GM12878 (cell line): Measurements from ENCODE around the gene PHF11. TPM values are rescaled to one million over a fixed set of nuclear protein-coding genes. Genes with fewer than 3 reads are reported as not detected.

Source experiments
- BMI1 ChIP-seq: fragments of 450-650 bp; IDR thresholded peaks from 2 replicates; pipeline ENCODE4 v1.6.1; 2016; ENCODE audit warnings: mild to moderate bottlenecking, moderate library complexity, borderline replicate concordance
- E4F1 ChIP-seq: fragments of 450-650 bp; IDR thresholded peaks from 2 replicates; pipeline ENCODE4 v1.6.1; 2018; ENCODE audit warnings: borderline replicate concordance, mild to moderate bottlenecking; ENCODE audit not compliant: partially characterized antibody
- polyA plus RNA-seq, 11 experiments: library from polyadenylated mRNA; depleted of rRNA in 4 of 11; unstranded in 6 of 11; stranded (reverse) in 5 of 11; fragments of >200 nt; fragmentation: Nextera tagmentation in 4 of 11; fragmentation: Illumina TruSeq in 1 of 11; extraction: Ambion mirVana in 4 of 11; extraction: Trizol in 1 of 11; gene quantifications; 1 replicate in 1 of 11; 2 replicates in 10 of 11; pipeline versions ENCODE4 v1.2.1 to v1.2.3, GENCODE V29; 2011 to 2016; ENCODE audit warnings: inconsistent platforms in 2 of 11, missing spikeins in 2 of 11, low read depth in 1 of 11
- total RNA-seq, 4 experiments: library from RNA; depleted of rRNA in 3 of 4; stranded (reverse); fragments of >200 nt in 3 of 4; fragmentation: Illumina TruSeq in 1 of 4; extraction: Trizol in 1 of 4; gene quantifications; 2 replicates each; pipeline versions ENCODE4 v1.2.1 to v1.2.3, GENCODE V29; 2013 to 2021

The PHF11 gene
- total and polyA plus RNA-seq, 10 of the 15 experiments (the other 5 are each of a cell fraction or from before 2014, with no cell fraction given), result 16.9 to 77.3 (median 32.7) TPM

GRCh38 chr13:49571299-49572240, 75.8 kb downstream of the PHF11 start (continued):
- TF ChIP-seq E4F1 (no peak), BMI1 (peak; percentile 70)

Other genes starting within 250 kb of the PHF11 start
- 2.7 and 4.0 TPM in 2 replicates for gene CDADC1, start 248.0 kb upstream of the PHF11 start, total RNA-seq (2014; rRNA removed)
- 2.6 and 3.5 TPM in 2 replicates for gene CDADC1, start 248.0 kb upstream of the PHF11 start, total RNA-seq (2014; rRNA removed; fragmentation: Illumina TruSeq; extraction: Trizol)
- 5.6 and 6.5 TPM in 2 replicates for gene CDADC1, start 248.0 kb upstream of the PHF11 start, total RNA-seq (2021)
- 4.8 and 6.8 TPM in 2 replicates for gene CDADC1, start 248.0 kb upstream of the PHF11 start, polyA plus RNA-seq (2011; rRNA removed)
- 3.3 and 6.0 TPM in 2 replicates for gene CDADC1, start 248.0 kb upstream of the PHF11 start, polyA plus RNA-seq (2014; fragmentation: Illumina TruSeq; extraction: Trizol)
- gene CDADC1, start 248.0 kb upstream of the PHF11 start, polyA plus RNA-seq (2014; fragmentation: Nextera tagmentation; extraction: Ambion mirVana), result 1 to 10 TPM; 6.3 to 7.3 TPM
- 4.6 and 5.3 TPM in 2 replicates for gene CDADC1, start 248.0 kb upstream of the PHF11 start, polyA plus RNA-seq (2014; rRNA removed)
- gene CDADC1, start 248.0 kb upstream of the PHF11 start, polyA plus RNA-seq (2016; fragmentation: Nextera tagmentation; extraction: Ambion mirVana), result 1 to 10 TPM; 6.3 TPM
- 1.2 and 1.9 TPM in 2 replicates for gene CAB39L, start 51.9 kb upstream of the PHF11 start, total RNA-seq (2014; rRNA removed)
- gene CAB39L, start 51.9 kb upstream of the PHF11 start, total RNA-seq (2014; rRNA removed; fragmentation: Illumina TruSeq; extraction: Trizol), result 1.9 and 2.1 TPM in 2 replicates
- gene CAB39L, start 51.9 kb upstream of the PHF11 start, total RNA-seq (2021), result 2.2 and 3.0 TPM in 2 replicates
- 2.9 and 5.0 TPM in 2 replicates for gene CAB39L, start 51.9 kb upstream of the PHF11 start, polyA plus RNA-seq (2011; rRNA removed)
- gene CAB39L, start 51.9 kb upstream of the PHF11 start, polyA plus RNA-seq (2014; fragmentation: Illumina TruSeq; extraction: Trizol), result 1.9 and 2.0 TPM in 2 replicates
- 1 to 10 TPM in 1 of 2 experiments, under 1 TPM in 1; 0.88 to 1.6 TPM for gene CAB39L, start 51.9 kb upstream of the PHF11 start, polyA plus RNA-seq (2014; fragmentation: Nextera tagmentation; extraction: Ambion mirVana)
- 1.0 and 1.4 TPM in 2 replicates for gene CAB39L, start 51.9 kb upstream of the PHF11 start, polyA plus RNA-seq (2014; rRNA removed)
- 1 to 10 TPM; 1.6 to 1.8 TPM for gene CAB39L, start 51.9 kb upstream of the PHF11 start, polyA plus RNA-seq (2016; fragmentation: Nextera tagmentation; extraction: Ambion mirVana)
- 5.7 and 6.6 TPM in 2 replicates for gene SETDB2, start 51.7 kb upstream of the PHF11 start, total RNA-seq (2014; rRNA removed)
- 8.3 and 9.5 TPM in 2 replicates for gene SETDB2, start 51.7 kb upstream of the PHF11 start, total RNA-seq (2014; rRNA removed; fragmentation: Illumina TruSeq; extraction: Trizol)
- gene SETDB2, start 51.7 kb upstream of the PHF11 start, total RNA-seq (2021), result 5.7 and 6.6 TPM in 2 replicates
- gene SETDB2, start 51.7 kb upstream of the PHF11 start, polyA plus RNA-seq (2011; rRNA removed), result 8.9 and 16.8 TPM in 2 replicates
- 8.2 and 8.7 TPM in 2 replicates for gene SETDB2, start 51.7 kb upstream of the PHF11 start, polyA plus RNA-seq (2014; fragmentation: Illumina TruSeq; extraction: Trizol)
- gene SETDB2, start 51.7 kb upstream of the PHF11 start, polyA plus RNA-seq (2014; fragmentation: Nextera tagmentation; extraction: Ambion mirVana), result 1 to 10 TPM; 1.2 to 1.4 TPM
- gene SETDB2, start 51.7 kb upstream of the PHF11 start, polyA plus RNA-seq (2014; rRNA removed), result 3.1 and 4.5 TPM in 2 replicates
- gene SETDB2, start 51.7 kb upstream of the PHF11 start, polyA plus RNA-seq (2016; fragmentation: Nextera tagmentation; extraction: Ambion mirVana), result 10 to 100 TPM in 1 of 2 experiments, 1 to 10 TPM in 1; 8.4 to 10.0 TPM
- gene RCBTB1, start 89.6 kb downstream of the PHF11 start, total RNA-seq (2014; rRNA removed), result 7.5 and 9.4 TPM in 2 replicates
- gene RCBTB1, start 89.6 kb downstream of the PHF11 start, total RNA-seq (2014; rRNA removed; fragmentation: Illumina TruSeq; extraction: Trizol), result 11.4 and 11.7 TPM in 2 replicates
- gene RCBTB1, start 89.6 kb downstream of the PHF11 start, total RNA-seq (2021), result 10.6 and 12.3 TPM in 2 replicates
- gene RCBTB1, start 89.6 kb downstream of the PHF11 start, polyA plus RNA-seq (2011; rRNA removed), result 11.4 and 13.9 TPM in 2 replicates
- gene RCBTB1, start 89.6 kb downstream of the PHF11 start, polyA plus RNA-seq (2014; fragmentation: Illumina TruSeq; extraction: Trizol), result 13.5 and 16.6 TPM in 2 replicates
- 1 to 10 TPM; 5.1 to 5.7 TPM for gene RCBTB1, start 89.6 kb downstream of the PHF11 start, polyA plus RNA-seq (2014; fragmentation: Nextera tagmentation; extraction: Ambion mirVana)
- gene RCBTB1, start 89.6 kb downstream of the PHF11 start, polyA plus RNA-seq (2014; rRNA removed), result 8.6 and 11.1 TPM in 2 replicates
- 10 to 100 TPM; 11.1 to 11.3 TPM for gene RCBTB1, start 89.6 kb downstream of the PHF11 start, polyA plus RNA-seq (2016; fragmentation: Nextera tagmentation; extraction: Ambion mirVana)
- gene ARL11, start 132.6 kb downstream of the PHF11 start, total RNA-seq (2014; rRNA removed), result 3.8 and 4.1 TPM in 2 replicates
- 5.9 TPM in 2 replicates for gene ARL11, start 132.6 kb downstream of the PHF11 start, total RNA-seq (2014; rRNA removed; fragmentation: Illumina TruSeq; extraction: Trizol)
- 5.3 and 5.6 TPM in 2 replicates for gene ARL11, start 132.6 kb downstream of the PHF11 start, total RNA-seq (2021)
- 1.6 and 2.3 TPM in 2 replicates for gene ARL11, start 132.6 kb downstream of the PHF11 start, polyA plus RNA-seq (2011; rRNA removed)
- 4.3 and 4.8 TPM in 2 replicates for gene ARL11, start 132.6 kb downstream of the PHF11 start, polyA plus RNA-seq (2014; fragmentation: Illumina TruSeq; extraction: Trizol)
- 1 to 10 TPM; 2.0 to 2.6 TPM for gene ARL11, start 132.6 kb downstream of the PHF11 start, polyA plus RNA-seq (2014; fragmentation: Nextera tagmentation; extraction: Ambion mirVana)
- gene ARL11, start 132.6 kb downstream of the PHF11 start, polyA plus RNA-seq (2014; rRNA removed), result 7.2 and 7.4 TPM in 2 replicates
- 1 to 10 TPM; 4.0 to 5.3 TPM for gene ARL11, start 132.6 kb downstream of the PHF11 start, polyA plus RNA-seq (2016; fragmentation: Nextera tagmentation; extraction: Ambion mirVana)
- gene EBPL, start 195.5 kb downstream of the PHF11 start, total RNA-seq (2014; rRNA removed), result 56.5 and 57.4 TPM in 2 replicates
- 35.1 and 35.8 TPM in 2 replicates for gene EBPL, start 195.5 kb downstream of the PHF11 start, total RNA-seq (2014; rRNA removed; fragmentation: Illumina TruSeq; extraction: Trizol)
- gene EBPL, start 195.5 kb downstream of the PHF11 start, total RNA-seq (2021), result 42.4 and 43.0 TPM in 2 replicates
- gene EBPL, start 195.5 kb downstream of the PHF11 start, polyA plus RNA-seq (2011; rRNA removed), result 44.5 and 61.5 TPM in 2 replicates
- gene EBPL, start 195.5 kb downstream of the PHF11 start, polyA plus RNA-seq (2014; fragmentation: Illumina TruSeq; extraction: Trizol), result 39.8 and 41.9 TPM in 2 replicates
- gene EBPL, start 195.5 kb downstream of the PHF11 start, polyA plus RNA-seq (2014; fragmentation: Nextera tagmentation; extraction: Ambion mirVana), result 10 to 100 TPM in 1 of 2 experiments, 1 to 10 TPM in 1; 6.2 to 16.7 TPM
- 59.3 and 72.8 TPM in 2 replicates for gene EBPL, start 195.5 kb downstream of the PHF11 start, polyA plus RNA-seq (2014; rRNA removed)
- 10 to 100 TPM; 52.5 to 67.6 TPM for gene EBPL, start 195.5 kb downstream of the PHF11 start, polyA plus RNA-seq (2016; fragmentation: Nextera tagmentation; extraction: Ambion mirVana)